Measurements from ENCODE around the gene PDZRN3.

PDZRN3 gene

GRCh38 chr3:73409138-73409763, 215.5 kb downstream of the PDZRN3 start:
- DNase-seq = no peak

GRCh38 chr3:73408634-73409033, 216.1 kb downstream of the PDZRN3 start:
- no peak for DNase-seq

- no peak for DNase-seq
These were observed 217.2 kb downstream of the PDZRN3 start for GRCh38 chr3:73407577-73407976.

- DNase-seq = no peak
These were observed 218.9 kb downstream of the PDZRN3 start for GRCh38 chr3:73405853-73406252.

- DNase-seq = no peak
These were observed 219.7 kb downstream of the PDZRN3 start for GRCh38 chr3:73405000-73405399.

- no peak for DNase-seq
These were observed 220.3 kb downstream of the PDZRN3 start for GRCh38 chr3:73404435-73404834.

- no peak for DNase-seq
These were observed 221.3 kb downstream of the PDZRN3 start for GRCh38 chr3:73403444-73403843.

GRCh38 chr3:73401616-73402279, 223.0 kb downstream of the PDZRN3 start:
- DNase-seq = no peak

- DNase-seq = no peak
These were observed 223.7 kb downstream of the PDZRN3 start for GRCh38 chr3:73401059-73401458.

- no peak for DNase-seq
These were observed 225.0 kb downstream of the PDZRN3 start for GRCh38 chr3:73399666-73400253.

- DNase-seq = no peak
These were observed 225.6 kb downstream of the PDZRN3 start for GRCh38 chr3:73399106-73399505.

- no peak for DNase-seq
These were observed 226.7 kb downstream of the PDZRN3 start for GRCh38 chr3:73398084-73398483.

GRCh38 chr3:73394240-73394639, 230.5 kb downstream of the PDZRN3 start:
- no peak for DNase-seq

GRCh38 chr3:73393005-73393404, 231.7 kb downstream of the PDZRN3 start:
- no peak for DNase-seq

GRCh38 chr3:73391984-73392383, 232.8 kb downstream of the PDZRN3 start:
- no peak for DNase-seq

GRCh38 chr3:73389928-73390327, 234.8 kb downstream of the PDZRN3 start:
- no peak for DNase-seq

GRCh38 chr3:73389117-73389813, 235.5 kb downstream of the PDZRN3 start:
- DNase-seq = no peak

GRCh38 chr3:73385568-73385967, 239.2 kb downstream of the PDZRN3 start:
- DNase-seq = no peak

- no peak for DNase-seq
These were observed 240.4 kb downstream of the PDZRN3 start for GRCh38 chr3:73384091-73384906.

- DNase-seq = no peak
These were observed 241.2 kb downstream of the PDZRN3 start for GRCh38 chr3:73383470-73384049.

GRCh38 chr3:73381551-73381950, 243.2 kb downstream of the PDZRN3 start:
- DNase-seq = no peak

- DNase-seq = no peak
These were observed 243.8 kb downstream of the PDZRN3 start for GRCh38 chr3:73380735-73381532.
